GM12891 (cell line): ENCODE measurements around the gene ROMO1.
A peak's percentile ranks its signal among the peaks of the same experiment; 100 is the strongest.

Experiments used
- PAX5 ChIP-seq: IDR thresholded peaks from 2 replicates; pipeline ENCODE4 v1.6.1; 2011; ENCODE audit warnings: low read length, moderate library complexity, mild to moderate bottlenecking; ENCODE audit not compliant: insufficient read depth, severe bottlenecking
- POLR2A ChIP-seq: IDR thresholded peaks from 2 replicates; pipeline ENCODE4 v1.6.1; 2011; ENCODE audit warnings: low read depth, low read length, control low read depth
- POLR2AphosphoS5 ChIP-seq: IDR thresholded peaks from 2 replicates; pipeline ENCODE4 v1.6.1; 2011; ENCODE audit warnings: low read depth, low read length, control low read depth
- TAF1 ChIP-seq: IDR thresholded peaks from 2 replicates; pipeline ENCODE4 v1.6.1; 2011; ENCODE audit warnings: low read depth, low read length, control low read depth

- TF ChIP-seq POLR2AphosphoS5 (0 out of 2 replicates have a peak, but pooled peaks have one; percentile 14), POLR2A (no peak), TAF1 (no peak), PAX5 (no peak)
These were observed 19.9 kb downstream of the ROMO1 start for GRCh38 chr20:35718972-35719635.
